Ureter (tissue), 1 donor: Measurements from ENCODE around the gene CAPN9. TPM values are rescaled to one million over a fixed set of nuclear protein-coding genes. Genes with fewer than 3 reads are reported as not detected.

ENCODE experiments used
- DNase-seq: peaks from one replicate; pipeline ENCODE4 v3.0.0-alpha.2; 2020; ENCODE audit warnings: low spot score
- total RNA-seq: library from RNA; stranded (reverse); gene quantifications from one replicate; pipeline ENCODE4 v1.2.4, GENCODE V29; 2023
- donor health status: DM: yes; HTN: yes; CAD: no.

CAPN9 gene
- total RNA-seq, 1 donor from 2014 or later, result 3.0 TPM

GRCh38 chr1:230850547-230850946, 103.4 kb downstream of the CAPN9 start:
- DNase-seq, result no peak

- DNase-seq, result no peak
Observed at GRCh38 chr1:230851291-230851691, 104.1 kb downstream of the CAPN9 start.

Other genes starting within 250 kb of the CAPN9 start
- 36.7 TPM for gene COG2, start 104.9 kb upstream of the CAPN9 start, total RNA-seq
- 47.6 TPM for gene AGT, start 33.3 kb upstream of the CAPN9 start, total RNA-seq
- 42.2 TPM for gene C1orf198, start 121.1 kb downstream of the CAPN9 start, total RNA-seq
- gene TTC13, start 231.5 kb downstream of the CAPN9 start, total RNA-seq, result 20.3 TPM
- 24.3 TPM for gene ARV1, start 231.7 kb downstream of the CAPN9 start, total RNA-seq